Smooth muscle cell (in vitro differentiated cells): ENCODE results near the gene DAP3. TPM values are rescaled to one million over a fixed set of nuclear protein-coding genes. Genes with fewer than 3 reads are reported as not detected.
"Not testable (repeated sequence)": the region's sequence is repeated elsewhere in the genome, so short reads cannot be mapped to it uniquely, and the experiment has no call there.

Experiments used
- DNase-seq: peaks from one replicate; lab custom pipeline; 2025; ENCODE audit not compliant: unreplicated experiment; lab: John Stamatoyannopoulos, UW
- H2AFZ ChIP-seq: fragments of 200-600 bp; sonication (generic); 2 replicates; pipeline ENCODE4 v1.6.0; 2016; ENCODE audit warnings: antibody characterized with exemption, low read depth, mild to moderate bottlenecking
- H3F3A ChIP-seq: fragments of 200-600 bp; sonication (generic); 2 replicates; pipeline ENCODE4 v1.6.0; 2017; ENCODE audit warnings: antibody characterized with exemption, low read depth
- H3K27ac ChIP-seq: fragments of 200-600 bp; sonication (generic); 2 replicates; pipeline ENCODE4 v1.5.1; 2016; ENCODE audit warnings: low read depth, mild to moderate bottlenecking
- H3K27me3 ChIP-seq: fragments of 200-600 bp; sonication (generic); 2 replicates; pipeline ENCODE4 v1.6.1; 2016; ENCODE audit warnings: low read depth, mild to moderate bottlenecking
- H3K36me3 ChIP-seq: fragments of 200-600 bp; sonication (generic); 2 replicates; pipeline ENCODE4 v1.5.1; 2016; ENCODE audit warnings: low read depth
- H3K4me1 ChIP-seq: fragments of 200-600 bp; sonication (generic); 2 replicates; pipeline ENCODE4 v1.5.1; 2016; ENCODE audit warnings: low read depth
- H3K4me2 ChIP-seq: fragments of 200-600 bp; sonication (generic); 2 replicates; pipeline ENCODE4 v1.6.0; 2016; ENCODE audit warnings: mild to moderate bottlenecking
- H3K4me3 ChIP-seq: fragments of 200-600 bp; sonication (generic); 2 replicates; pipeline ENCODE4 v1.5.1; 2016; ENCODE audit warnings: mild to moderate bottlenecking
- H3K79me2 ChIP-seq: fragments of 200-600 bp; sonication (generic); 2 replicates; pipeline ENCODE4 v1.6.0; 2016; ENCODE audit warnings: low read depth, mild to moderate bottlenecking
- H3K9ac ChIP-seq: fragments of 200-600 bp; sonication (generic); 2 replicates; pipeline ENCODE4 v1.6.0; 2016; ENCODE audit warnings: low read depth
- H3K9me3 ChIP-seq: fragments of 200-600 bp; sonication (generic); replicated peaks from 2 replicates; pipeline ENCODE4 v1.5.1; 2016; ENCODE audit warnings: low read depth
- H4K20me1 ChIP-seq: fragments of 200-600 bp; sonication (generic); 2 replicates; pipeline ENCODE4 v1.6.0; 2016; ENCODE audit warnings: low read depth
- CTCF ChIP-seq: fragments of 200-600 bp; sonication (generic); IDR thresholded peaks from 2 replicates; pipeline ENCODE4 v1.5.1; 2017; ENCODE audit warnings: borderline replicate concordance, mild to moderate bottlenecking, antibody characterized with exemption; ENCODE audit not compliant: insufficient read depth, poor library complexity, severe bottlenecking
- WGBS: methylation state at CpG from one replicate; pipeline ENCODE4 v1.1.7; 2016; ENCODE audit warnings: low lambda C conversion rate; 5-methylcytosine and 5-hydroxymethylcytosine counted together
- polyA plus RNA-seq: library from polyadenylated mRNA; unstranded; fragments of >200 nt; fragmentation: Nextera tagmentation; extraction: Ambion mirVana; gene quantifications from 2 replicates; pipeline ENCODE4 v1.2.1, GENCODE V29; 2016
- total RNA-seq: library from RNA; depleted of rRNA; stranded (reverse); fragments of >200 nt; gene quantifications from 2 replicates; pipeline ENCODE4 v1.2.3, GENCODE V29; 2014

The DAP3 gene
- total and polyA plus RNA-seq, 2 experiments from 2014 or later, result 61.2 to 86.3 TPM

GRCh38 chr1:155767399-155767989 is 78.6 kb downstream of the DAP3 start:
- peaks cover 22% of the 10 kb centered on the region for H3K36me3 ChIP-seq
- 92% methylated on average over 4 of the region's 5 CpGs for WGBS
- H3K27ac ChIP-seq, result not testable (repeated sequence)

GRCh38 chr1:155769257-155769656 is 80.4 kb downstream of the DAP3 start:
- TF ChIP-seq CTCF, result no peak
- no peak for DNase-seq
- no peaks in the 10 kb centered on the region for H3K27me3 ChIP-seq
- H3K4me1 ChIP-seq, result no peaks in the 10 kb centered on the region
- H4K20me1 ChIP-seq, result no peaks in the 10 kb centered on the region
- over 99% methylated on average over 5 of the region's 5 CpGs for WGBS
- H3K36me3 ChIP-seq, result peaks cover 30% of the 10 kb centered on the region
- no peak overlapping the region for H3K4me2 ChIP-seq
- no peak overlapping the region for H3K9ac ChIP-seq
- H3F3A ChIP-seq, result no peaks in the 10 kb centered on the region
- no peaks in the 10 kb centered on the region for H3K9me3 ChIP-seq
- H3K27ac ChIP-seq, result no peak overlapping the region
- no peaks in the 10 kb centered on the region for H3K79me2 ChIP-seq
- H2AFZ ChIP-seq, result no peak overlapping the region
- no peak overlapping the region for H3K4me3 ChIP-seq

More at GRCh38 chr1:155767399-155767989, 78.6 kb downstream of the DAP3 start:
- not testable (repeated sequence) for H4K20me1 ChIP-seq, H3K4me3 ChIP-seq, H3F3A ChIP-seq, H3K9ac ChIP-seq, H3K4me2 ChIP-seq, DNase-seq, H2AFZ ChIP-seq, H3K9me3 ChIP-seq, H3K4me1 ChIP-seq, H3K27me3 ChIP-seq, H3K79me2 ChIP-seq

GRCh38 chr1:155773221-155773620 is 84.3 kb downstream of the DAP3 start:
- 84% methylated on average over 2 of the region's 2 CpGs for WGBS
- peaks cover 47% of the 10 kb centered on the region for H3K36me3 ChIP-seq
- no peaks in the 10 kb centered on the region for H3K9me3 ChIP-seq
- no peak for TF ChIP-seq CTCF
- no peaks in the 10 kb centered on the region for H3F3A ChIP-seq
- H3K4me1 ChIP-seq, result no peaks in the 10 kb centered on the region
- no peak overlapping the region for H3K27ac ChIP-seq
- H4K20me1 ChIP-seq, result no peaks in the 10 kb centered on the region
- no peak for DNase-seq
- H3K4me3 ChIP-seq, result no peak overlapping the region
- no peak overlapping the region for H3K9ac ChIP-seq
- H3K27me3 ChIP-seq, result no peaks in the 10 kb centered on the region
- no peak overlapping the region for H3K4me2 ChIP-seq
- H2AFZ ChIP-seq, result no peak overlapping the region
- H3K79me2 ChIP-seq, result no peaks in the 10 kb centered on the region

- no peak for DNase-seq
- H3F3A ChIP-seq, result no peaks in the 10 kb centered on the region
- WGBS, result 94% methylated on average over 4 of the region's 4 CpGs
- H3K4me3 ChIP-seq, result no peak overlapping the region
- H3K27ac ChIP-seq, result no peak overlapping the region
- H3K9ac ChIP-seq, result no peak overlapping the region
- no peak for TF ChIP-seq CTCF
- H3K79me2 ChIP-seq, result no peaks in the 10 kb centered on the region
- no peaks in the 10 kb centered on the region for H3K27me3 ChIP-seq
- H3K9me3 ChIP-seq, result no peaks in the 10 kb centered on the region
- H3K36me3 ChIP-seq, result peaks cover 35% of the 10 kb centered on the region
- H4K20me1 ChIP-seq, result no peaks in the 10 kb centered on the region
- no peaks in the 10 kb centered on the region for H3K4me1 ChIP-seq
- no peak overlapping the region for H3K4me2 ChIP-seq
- H2AFZ ChIP-seq, result no peak overlapping the region
These were observed 87.5 kb downstream of the DAP3 start for GRCh38 chr1:155776414-155776813.
